Measurements from ENCODE around the gene ORM1. TPM values are rescaled to one million over a fixed set of nuclear protein-coding genes. Genes with fewer than 3 reads are reported as not detected.
A peak's percentile ranks its signal among the peaks of the same experiment; 100 is the strongest.

ORM1 gene
- total and polyA plus RNA-seq, 2 of the 8 experiments (the other 6 are each of a cell fraction or from before 2014, with no cell fraction given), result 0.32 TPM; not detected in 1

DNA sequence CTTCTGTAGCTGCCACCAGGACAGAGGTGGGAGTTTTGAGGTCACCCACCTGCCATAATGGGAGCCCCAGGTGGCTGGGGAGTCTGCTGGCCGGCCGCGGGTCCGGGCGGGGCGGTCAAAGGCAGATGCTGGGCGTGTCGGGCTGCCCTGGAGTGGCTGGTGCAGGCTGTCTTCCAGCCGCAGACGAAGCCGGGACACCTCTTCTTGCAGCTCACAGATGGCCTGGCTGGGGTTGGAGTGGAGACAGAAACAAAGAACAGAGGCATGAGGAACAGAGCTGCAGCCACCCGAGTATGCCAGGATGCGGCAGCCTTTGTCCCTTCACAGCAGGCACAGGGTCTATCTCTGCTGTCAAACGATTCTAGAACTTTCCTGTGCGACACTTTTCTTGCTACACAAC lies 24.8 kb downstream of the ORM1 start:
- H3K27ac ChIP-seq (ENCODE audit: low read depth, low read length), result no peak overlapping the region

More for the DNA sequence above, 24.8 kb downstream of the ORM1 start:
- CTCF ChIA-PET (ENCODE audit: partially characterized antibody), result interaction anchor here (0.7 to 4.5 kb wide), 3 partner anchors 8 to 212 kb away, joined by 3 to 21 read pairs (median 4); no protein-coding TSS in a partner anchor
- H3K23me2 ChIP-seq (ENCODE audit: low read depth, low read length), result no peaks in the 10 kb centered on the region
- no peak overlapping the region for H3K4me3 ChIP-seq (ENCODE audit: extremely low read depth in 1 of 4, insufficient read depth in 2 of 4, low read depth in 3 of 4, low read length in 4 of 4)
- H2BK20ac ChIP-seq (ENCODE audit: low read length), result no peak overlapping the region
- no peak for TF ChIP-seq HDAC6 (IDR thresholded peaks at IDR 0.05; ENCODE audit: low read depth, low read length)
- H3K36me3 ChIP-seq (ENCODE audit: control insufficient read depth in 2 of 4, insufficient read depth in 4 of 4, low read length in 3 of 4), result peaks cover 13 to 86% (median 53%) of the 10 kb centered on the region in 4 experiments; a peak in 7 of 8 replicates
- H3K56ac ChIP-seq (replicated peaks; ENCODE audit: insufficient read length, low read depth, low read length), result no peak overlapping the region
- no peak overlapping the region for H3K9ac ChIP-seq (replicated peaks in 1 of 4; ENCODE audit: extremely low read depth in 1 of 4, low read depth in 3 of 4, low read length in 3 of 4)
- POLR2A ChIA-PET (ENCODE audit: partially characterized antibody), result interaction anchor here (0.6 to 1.9 kb wide), 3 partner anchors 9 to 33 kb away, joined by 3 to 6 read pairs (median 3); no protein-coding TSS in a partner anchor
- no peak overlapping the region for H2BK12ac ChIP-seq (ENCODE audit: low read depth, low read length)
- WGBS, 2 experiments (ENCODE audit: extremely low coverage in 1 of 2, insufficient coverage in 1 of 2, insufficient read length in 1 of 2, insufficient replicate concordance in 2 of 2, low coverage in 1 of 2, low lambda C conversion rate in 2 of 2, missing lambda C conversion rate in 1 of 2), result 86% methylated on average over 15 of the region's 15 CpGs; no CpG with 5 or more reads in 1 of the 2 experiments
- H2BK120ac ChIP-seq (replicated peaks; ENCODE audit: low read depth, low read length), result no peak overlapping the region
- H3K23ac ChIP-seq (ENCODE audit: insufficient read length), result no peak overlapping the region
- no peak overlapping the region for H4K5ac ChIP-seq (ENCODE audit: insufficient read length, low read depth, low read length)
- H3K4me2 ChIP-seq (ENCODE audit: insufficient read depth in 1 of 2, low read depth in 2 of 2, low read length in 2 of 2), result no peak overlapping the region
- no peak overlapping the region; the same call in 1 of the 2 replicates for H2BK5ac ChIP-seq (ENCODE audit: low read depth, low read length)
- H3K9me3 ChIP-seq (ENCODE audit: insufficient read depth in 2 of 2, low read depth in 1 of 2, low read length in 1 of 2), result no peaks in the 10 kb centered on the region
- no peaks in the 10 kb centered on the region for H3K79me2 ChIP-seq (ENCODE audit: control insufficient read depth in 1 of 2, insufficient read depth in 2 of 2, low read length in 2 of 2)
- no peak overlapping the region for H3K18ac ChIP-seq (ENCODE audit: extremely low read depth, low read length)
- no peak overlapping the region for H3K4ac ChIP-seq (replicated peaks; ENCODE audit: insufficient read length, low read depth, low read length)
- no peak overlapping the region for H2AK5ac ChIP-seq (ENCODE audit: low read depth, low read length)
- no peak overlapping the region for H2BK15ac ChIP-seq (ENCODE audit: low read length)
- no peak overlapping the region for H4K91ac ChIP-seq (replicated peaks; ENCODE audit: insufficient read length, low read length)
- no peaks in the 10 kb centered on the region for H3K27me3 ChIP-seq (replicated peaks in 1 of 4; ENCODE audit: control insufficient read depth in 3 of 4, extremely low read depth in 1 of 4, insufficient read depth in 3 of 4, low read length in 3 of 4)
- no peaks in the 10 kb centered on the region for H3K79me1 ChIP-seq (ENCODE audit: low read depth, low read length)
- H3K14ac ChIP-seq (ENCODE audit: insufficient read length), result no peak overlapping the region
- H4K8ac ChIP-seq (ENCODE audit: extremely low read depth, insufficient read depth, low read length), result 0 out of 2 replicates have a peak overlapping the region, but pooled peaks have one; percentile 8
- no peak for DNase-seq (ENCODE audit: low read depth in 1 of 2, low spot score in 2 of 2)
- FAIRE-seq, result no peak
- H3K4me1 ChIP-seq (replicated peaks in 1 of 4; ENCODE audit: control insufficient read depth in 3 of 4, insufficient read depth in 4 of 4, low read length in 3 of 4), result peaks cover 4 to 11% (median 8%) of the 10 kb centered on the region in 4 experiments; a peak in 6 of 7 replicates
- H2AFZ ChIP-seq (ENCODE audit: low read length), result no peak overlapping the region
- H4K20me1 ChIP-seq (replicated peaks in 1 of 2; ENCODE audit: control insufficient read depth in 1 of 2, insufficient read depth in 2 of 2, low read length in 2 of 2), result no peaks in the 10 kb centered on the region

All from H1 (cell line).